ENCODE results near the gene UBXN10.

- TF ChIP-seq POLR2A (IDR thresholded peaks at IDR 0.05) (no peak), CTCF (IDR thresholded peaks at IDR 0.05) (no peak)
Measured at GRCh38 chr1:20227704-20228103, 41.8 kb downstream of the UBXN10 start.
